Lung microvascular endothelial cell (primary cell): ENCODE measurements around the gene LMAN2L. TPM values are rescaled to one million over a fixed set of nuclear protein-coding genes. Genes with fewer than 3 reads are reported as not detected.
"Not testable (repeated sequence)": the region's sequence is repeated elsewhere in the genome, so short reads cannot be mapped to it uniquely, and the experiment has no call there.

Experiments
- DNase-seq, 2 donors: peaks; one replicate each; pipeline versions ENCODE4 v3.0.0 to v3.0.0-alpha.2; 2010; ENCODE audit warnings: low read depth in 2 of 2
- total RNA-seq: library from RNA; depleted of rRNA; stranded (reverse); fragments of >200 nt; gene quantifications from 2 replicates; pipeline ENCODE4 v1.2.1, GENCODE V29; 2014

Gene LMAN2L
- total RNA-seq, 1 donor from 2014 or later, result 22.2 TPM

DNA sequence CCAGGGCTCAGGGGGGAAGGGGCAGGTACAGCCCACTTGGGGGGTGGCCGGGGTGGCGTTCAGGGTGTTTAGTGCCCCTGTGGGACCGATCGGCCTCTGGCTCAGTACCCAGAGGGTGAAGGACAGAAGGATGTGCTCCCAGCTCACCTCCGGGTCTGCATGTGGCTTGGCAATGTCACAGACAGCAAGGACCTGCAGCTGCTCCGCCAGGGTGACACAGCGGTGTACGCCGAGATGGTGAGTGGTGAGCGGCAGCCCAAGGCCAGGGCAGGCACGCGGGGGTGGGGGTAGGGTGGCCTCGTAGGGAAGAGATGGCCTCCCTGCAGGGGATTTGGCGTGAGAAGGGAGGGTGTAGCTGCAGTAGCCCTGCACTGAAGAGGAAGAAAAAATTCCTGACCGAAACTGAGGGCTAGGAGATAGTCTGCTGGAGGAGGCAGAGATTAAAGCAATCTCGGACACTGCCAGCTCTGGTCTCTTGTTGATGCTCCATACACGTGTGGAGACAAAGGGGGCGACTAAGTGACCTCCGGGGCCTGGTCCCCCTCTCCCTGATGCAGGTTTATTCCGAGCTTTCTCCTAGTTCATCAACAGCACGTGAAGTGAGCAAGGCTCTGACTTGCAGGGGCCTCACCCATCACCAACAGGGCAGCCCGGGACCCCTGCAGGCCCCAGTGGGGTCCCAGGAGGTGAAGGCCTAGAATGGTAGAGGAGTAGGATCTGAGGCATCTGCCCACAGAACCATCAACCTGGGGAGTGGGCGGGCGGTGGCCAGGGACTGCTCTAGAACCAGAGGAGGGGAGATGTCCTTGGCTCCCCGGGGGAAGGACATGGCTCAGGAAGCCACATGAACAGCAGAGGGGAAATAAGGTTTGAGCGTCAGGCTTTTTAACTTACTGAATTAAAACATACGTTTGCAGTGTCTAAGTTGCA, 51.9 kb downstream of the LMAN2L start:
- no peak for DNase-seq

DNA sequence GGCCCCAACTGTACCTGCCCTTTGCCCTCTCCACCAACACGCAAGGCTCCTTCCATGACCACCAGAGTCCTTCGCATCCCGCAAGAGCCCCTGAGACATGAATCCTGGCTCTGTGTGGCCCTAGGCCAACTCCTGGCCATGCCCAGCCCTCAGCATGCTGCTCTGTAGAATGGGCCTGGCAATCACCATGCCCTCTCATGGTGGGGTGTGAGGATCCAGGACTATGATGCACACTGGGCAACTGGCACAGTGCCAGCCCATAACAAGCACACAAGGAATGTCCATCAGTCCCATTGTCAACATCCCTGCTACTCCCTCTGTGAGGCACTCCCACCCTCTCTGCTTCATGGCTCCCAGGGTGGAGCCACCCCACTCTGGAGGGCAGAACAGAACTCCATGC, 52.6 kb downstream of the LMAN2L start:
- DNase-seq, result no peak

DNA sequence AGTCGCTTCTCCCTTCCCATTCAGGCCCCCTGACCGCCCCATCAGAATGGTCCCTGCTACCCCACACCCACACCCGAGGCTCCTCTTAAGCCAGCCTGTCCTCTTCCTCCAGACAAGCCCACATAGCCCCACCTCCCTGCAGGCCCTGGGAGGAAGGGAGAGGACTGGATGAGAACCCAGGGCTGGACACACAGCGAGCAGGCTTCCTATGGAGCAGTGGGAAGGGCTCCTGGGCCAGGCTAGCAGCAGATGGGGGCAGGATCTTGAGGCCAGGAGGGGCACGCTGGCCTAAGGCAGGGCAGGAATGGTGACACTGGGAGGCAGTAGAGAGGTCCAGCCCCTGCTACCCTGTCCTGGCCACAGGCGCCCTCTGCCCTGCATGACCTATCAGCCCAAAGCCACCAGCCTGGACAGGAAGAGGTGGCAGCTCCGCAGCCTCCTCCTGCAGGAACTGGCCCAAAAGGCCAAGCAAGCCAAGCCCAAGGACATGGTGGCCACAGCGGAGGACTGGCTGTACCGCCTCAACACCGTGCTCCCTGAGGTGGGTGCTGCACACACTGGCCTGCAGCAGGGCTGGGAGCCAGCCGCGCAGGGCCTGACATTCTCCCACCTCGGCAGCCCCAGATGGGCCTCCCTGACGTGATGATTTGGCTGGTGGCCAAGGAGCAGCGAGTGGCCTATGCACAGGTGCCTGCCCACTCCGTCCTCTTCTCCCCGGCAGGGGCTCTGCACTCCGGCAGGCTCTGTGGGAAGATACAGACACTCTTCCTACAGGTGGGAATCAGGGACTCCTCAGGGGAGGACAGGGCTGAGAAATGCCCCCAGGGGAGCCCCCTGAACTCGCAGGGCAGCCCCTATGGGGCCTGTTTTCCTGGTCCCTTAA, 54.0 kb downstream of the LMAN2L start:
- DNase-seq, result peak in 1 of 2 donors; percentile 18

GRCh38 chr2:96684883-96685576, 54.8 kb downstream of the LMAN2L start:
- no peak for DNase-seq

GRCh38 chr2:96683972-96684820, 55.7 kb downstream of the LMAN2L start:
- DNase-seq, result no peak

DNA sequence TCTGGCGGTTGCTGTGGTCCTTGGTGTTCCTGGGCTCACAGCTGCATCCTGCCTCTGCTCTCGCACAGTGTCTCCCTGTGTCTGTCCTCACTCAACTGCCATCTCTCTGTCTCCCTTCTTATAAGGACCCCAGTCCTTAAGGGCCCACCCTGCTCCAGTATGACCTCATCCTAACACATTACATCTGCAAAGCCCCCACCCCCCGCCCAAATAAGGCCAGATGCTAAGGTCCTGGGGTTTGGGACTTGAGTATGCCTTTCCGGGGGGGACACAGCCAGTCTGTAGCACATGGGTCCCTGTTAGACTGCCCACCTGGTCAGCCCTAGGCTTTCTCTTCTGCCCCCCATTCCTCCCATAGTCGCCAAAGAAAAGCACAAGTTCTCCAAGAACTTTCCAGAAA, 56.6 kb downstream of the LMAN2L start:
- DNase-seq, result no peak

DNA sequence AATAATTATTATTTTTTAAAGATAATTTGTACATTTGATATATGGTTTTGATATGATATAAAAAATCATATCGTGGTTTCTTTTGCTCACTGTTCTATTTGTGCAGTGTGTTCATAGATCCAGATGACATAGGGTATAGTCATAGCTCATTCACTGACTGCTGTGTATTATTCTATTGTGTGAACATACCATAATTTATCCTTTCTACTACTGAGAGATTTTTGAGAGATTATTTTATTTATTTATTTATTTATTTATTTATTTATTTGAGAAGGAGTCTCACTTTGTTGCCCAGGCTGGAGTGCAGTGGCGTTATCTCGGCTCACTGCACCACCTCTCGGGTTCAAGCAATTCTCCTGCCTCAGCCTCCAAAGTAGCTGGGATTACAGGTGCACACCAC, 58.3 kb downstream of the LMAN2L start:
- DNase-seq, result no peak

- no peak for DNase-seq
Observed at GRCh38 chr2:96680561-96681141, 59.2 kb downstream of the LMAN2L start.

- DNase-seq, result no peak
Observed at GRCh38 chr2:96679848-96680247, 60.0 kb downstream of the LMAN2L start.

DNA sequence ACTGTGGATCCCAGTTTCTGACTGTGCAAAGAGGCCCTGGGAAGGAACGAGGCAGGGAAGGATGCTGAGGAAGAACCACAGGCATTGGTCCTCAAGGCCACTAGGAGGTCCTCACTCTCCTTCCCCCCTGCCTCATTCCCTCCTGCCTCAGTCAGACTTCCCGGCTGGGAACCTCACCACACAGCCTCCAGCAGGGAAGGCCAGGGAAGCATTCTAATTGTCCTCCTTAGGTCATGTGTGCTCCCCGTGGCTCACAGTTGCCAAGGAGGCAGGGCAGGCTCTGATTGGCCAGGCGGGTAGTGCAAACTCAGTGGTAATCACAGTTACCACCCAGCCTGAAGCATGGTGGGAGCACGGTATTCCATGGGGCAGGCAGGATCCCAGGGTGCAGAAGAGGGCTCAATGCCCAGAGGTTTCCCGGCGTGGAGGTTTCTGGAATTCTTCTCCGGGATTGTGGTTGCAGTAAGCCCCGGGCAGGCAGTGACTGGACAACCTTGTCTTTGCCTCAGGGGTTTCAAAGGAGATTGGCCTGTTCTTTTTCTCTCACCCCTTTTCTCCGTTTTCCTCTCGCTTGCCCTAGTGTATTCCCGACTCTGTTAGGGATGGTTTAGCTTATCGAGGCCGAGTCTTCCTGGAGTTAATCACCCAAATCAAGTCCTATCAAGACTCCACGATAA, 70.2 kb downstream of the LMAN2L start:
- no peak for DNase-seq

GRCh38 chr2:96668771-96669170, 71.1 kb downstream of the LMAN2L start:
- no peak for DNase-seq

GRCh38 chr2:96665717-96666116, 74.1 kb downstream of the LMAN2L start:
- not testable (repeated sequence) for DNase-seq

DNA sequence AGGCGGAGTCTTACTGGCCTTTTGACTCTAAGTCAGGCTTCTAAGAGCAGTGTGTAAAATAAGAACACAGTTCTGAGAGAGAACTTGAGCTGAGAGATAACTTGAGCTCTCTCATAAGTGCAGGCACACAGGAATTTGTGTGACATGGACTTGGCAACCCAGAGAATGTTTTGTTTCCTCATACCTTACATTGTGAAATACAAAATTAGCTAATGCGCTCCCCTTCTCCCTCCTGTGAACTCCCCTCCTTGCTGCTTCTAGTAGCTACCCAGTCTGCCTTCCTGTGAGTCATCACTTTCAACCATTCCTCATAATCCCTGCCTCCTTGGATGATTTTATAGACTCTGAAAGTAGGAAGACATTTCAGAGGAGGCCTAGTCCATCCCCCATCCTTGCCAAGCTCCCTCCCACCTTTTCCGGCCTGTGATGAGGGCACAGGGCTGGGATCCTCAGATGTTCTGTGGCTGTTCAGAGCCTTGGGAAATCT, 74.7 kb downstream of the LMAN2L start:
- DNase-seq, result peak in 1 of 2 donors; percentile 87

DNA sequence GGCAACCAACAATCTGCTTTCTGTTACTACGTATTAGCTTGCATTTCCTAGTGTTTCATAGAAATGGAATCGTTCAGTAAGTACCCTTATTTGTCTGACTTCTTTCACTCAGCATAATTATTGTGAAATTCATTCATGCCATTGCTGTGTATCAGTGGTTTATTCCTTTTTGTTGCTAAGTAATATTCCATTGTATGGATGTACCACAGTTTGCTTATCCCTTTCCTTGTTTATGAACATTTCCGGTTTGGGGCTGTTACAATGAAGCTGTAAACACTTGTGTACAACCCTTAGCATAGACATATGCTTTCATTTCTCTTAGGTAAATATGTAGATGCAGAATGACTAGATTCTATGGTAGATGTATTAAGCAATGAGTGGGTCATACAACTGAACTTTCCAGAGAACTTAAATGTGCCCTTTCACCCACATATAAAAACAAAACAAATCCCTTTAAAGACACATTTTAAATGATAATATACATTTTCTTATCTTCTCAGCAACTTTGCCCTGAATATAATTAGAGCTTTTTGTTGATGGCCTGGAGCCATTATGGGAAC, 75.4 kb downstream of the LMAN2L start:
- DNase-seq, result no peak

GRCh38 chr2:96663829-96664228, 76.0 kb downstream of the LMAN2L start:
- no peak for DNase-seq

GRCh38 chr2:96663177-96663576, 76.7 kb downstream of the LMAN2L start:
- no peak for DNase-seq

DNA sequence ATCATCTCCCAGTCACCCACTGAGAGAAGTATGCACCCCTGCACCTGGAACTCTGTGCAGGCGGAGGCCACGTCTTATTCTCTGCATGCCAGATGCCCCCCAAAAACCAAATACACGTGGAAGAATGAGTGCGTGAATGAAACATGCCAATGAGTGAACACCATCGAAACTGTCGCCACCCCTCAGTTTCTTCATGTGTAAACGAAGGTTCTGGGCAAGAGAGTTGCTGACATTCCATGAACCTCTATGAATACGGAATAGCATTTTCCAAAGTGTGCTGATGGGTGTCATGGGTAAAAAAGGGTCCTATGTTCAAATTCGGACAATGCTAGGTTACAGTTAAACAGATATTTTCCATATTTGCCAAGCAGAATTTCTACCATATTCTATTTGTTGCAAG, 77.5 kb downstream of the LMAN2L start:
- DNase-seq, result no peak

DNA sequence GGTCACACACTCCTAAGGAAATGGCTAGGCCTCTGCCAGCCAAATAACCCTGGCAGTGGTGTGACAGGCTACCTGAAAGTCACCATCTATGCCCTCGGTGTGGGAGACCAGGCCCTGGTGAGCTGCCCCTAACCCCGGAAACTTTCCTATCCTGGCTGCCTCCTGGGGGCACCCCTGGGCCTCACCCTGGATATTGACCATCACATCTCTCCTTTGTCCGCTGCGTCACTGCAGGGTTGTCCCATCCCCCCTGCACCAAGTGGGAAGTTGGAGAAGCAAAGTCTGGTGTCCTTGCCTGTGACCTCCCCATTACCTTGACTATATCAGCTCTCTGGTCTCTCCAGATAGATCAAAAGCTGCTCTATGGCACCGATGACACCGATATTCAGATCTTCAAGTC, 78.5 kb downstream of the LMAN2L start:
- DNase-seq, result no peak

- DNase-seq, result no peak
Observed at GRCh38 chr2:96656540-96656939, 83.3 kb downstream of the LMAN2L start.
